Immature natural killer cell (primary cell): ENCODE measurements around the gene TMEM94. TPM values are rescaled to one million over a fixed set of nuclear protein-coding genes. Genes with fewer than 3 reads are reported as not detected.
A peak's percentile ranks its signal among the peaks of the same experiment; 100 is the strongest.

ENCODE experiments used
- DNase-seq, 3 donors: peaks; one replicate each; pipeline ENCODE4 v3.0.0; 2022; ENCODE audit warnings: mixed read lengths in 1 of 3
- H3K27ac Mint-ChIP-seq, 6 donors: one replicate each; pipeline ENCODE4 v1.8.0; 2020; ENCODE audit warnings: mixed read lengths in 6 of 6, mild to moderate bottlenecking in 5 of 6, inconsistent platforms in 4 of 6, moderate library complexity in 3 of 6
- H3K27me3 Mint-ChIP-seq, 3 donors: one replicate each; pipeline ENCODE4 v1.8.0; 2020 to 2021; ENCODE audit warnings: low read depth in 3 of 3, mild to moderate bottlenecking in 3 of 3, mixed read lengths in 3 of 3, moderate library complexity in 3 of 3, inconsistent platforms in 1 of 3
- H3K36me3 Mint-ChIP-seq, 3 donors: one replicate each; pipeline ENCODE4 v1.8.0; 2020; ENCODE audit warnings: mixed read lengths in 3 of 3, inconsistent platforms in 2 of 3, mild to moderate bottlenecking in 2 of 3
- H3K4me1 Mint-ChIP-seq, 2 donors: one replicate each; pipeline ENCODE4 v1.8.0; 2020; ENCODE audit warnings: inconsistent platforms in 2 of 2, mild to moderate bottlenecking in 2 of 2, mixed read lengths in 2 of 2, moderate library complexity in 1 of 2
- H3K4me3 Mint-ChIP-seq, 5 donors: one replicate each; pipeline ENCODE4 v1.8.0; 2020; ENCODE audit warnings: mild to moderate bottlenecking in 5 of 5, mixed read lengths in 5 of 5, inconsistent platforms in 3 of 5, moderate library complexity in 3 of 5
- H3K9me3 Mint-ChIP-seq, 6 donors: one replicate each; pipeline ENCODE4 v1.8.0; 2020; ENCODE audit warnings: mild to moderate bottlenecking in 6 of 6, mixed read lengths in 6 of 6, inconsistent platforms in 4 of 6, moderate library complexity in 3 of 6
- polyA plus RNA-seq, 3 donors: library from polyadenylated mRNA; unstranded; fragments of 300-500 nt; fragmentation: Illumina TruSeq; gene quantifications; one replicate each; pipeline ENCODE4 v1.2.3, GENCODE V29; 2021

TMEM94 gene
- polyA plus RNA-seq, 3 donors from 2014 or later, result 3.2 to 21.9 (median 9.3) TPM

GRCh38 chr17:75499313-75500022 lies 43.0 kb downstream of the TMEM94 start:
- no peak overlapping the region for H3K27ac Mint-ChIP-seq
- no peak overlapping the region for H3K4me3 Mint-ChIP-seq
- H3K27me3 Mint-ChIP-seq, result peaks cover 0 to 3% (median 0%) of the 10 kb centered on the region in 3 donors
- no peak for DNase-seq
- no peaks in the 10 kb centered on the region for H3K9me3 Mint-ChIP-seq
- peaks cover 0 to 7% (median 0%) of the 10 kb centered on the region in 3 donors for H3K36me3 Mint-ChIP-seq
- peaks cover 0 to 8% of the 10 kb centered on the region in 2 donors for H3K4me1 Mint-ChIP-seq

GRCh38 chr17:75500419-75501216 lies 44.2 kb downstream of the TMEM94 start:
- Mint-ChIP-seq H3K27ac (peak overlapping the region in 1 of 6 donors; percentile 40), H3K4me3 (no peak overlapping the region), H3K36me3 (peaks cover 0 to 3% (median 0%) of the 10 kb centered on the region in 3 donors), H3K27me3 (peaks cover 0 to 3% (median 0%) of the 10 kb centered on the region in 3 donors), H3K4me1 (peaks cover 5 to 15% of the 10 kb centered on the region in 2 donors), H3K9me3 (no peaks in the 10 kb centered on the region)
- no peak for DNase-seq

GRCh38 chr17:75501378-75502071 lies 45.1 kb downstream of the TMEM94 start:
- H3K27ac Mint-ChIP-seq, result peak overlapping the region in 1 of 6 donors; percentile 40
- no peak overlapping the region for H3K4me3 Mint-ChIP-seq
- peaks cover 0 to 5% (median 0%) of the 10 kb centered on the region in 3 donors for H3K27me3 Mint-ChIP-seq
- H3K4me1 Mint-ChIP-seq, result peaks cover 5 to 15% of the 10 kb centered on the region in 2 donors
- no peak for DNase-seq
- H3K36me3 Mint-ChIP-seq, result peaks cover 0 to 3% (median 0%) of the 10 kb centered on the region in 3 donors
- no peaks in the 10 kb centered on the region for H3K9me3 Mint-ChIP-seq

GRCh38 chr17:75502072-75502720 lies 45.8 kb downstream of the TMEM94 start:
- H3K9me3 Mint-ChIP-seq, result no peaks in the 10 kb centered on the region
- H3K4me1 Mint-ChIP-seq, result peaks cover 5 to 15% of the 10 kb centered on the region in 2 donors
- no peak for DNase-seq
- H3K27ac Mint-ChIP-seq, result no peak overlapping the region
- peaks cover 0 to 5% (median 0%) of the 10 kb centered on the region in 3 donors for H3K27me3 Mint-ChIP-seq
- H3K36me3 Mint-ChIP-seq, result peaks cover 0 to 3% (median 0%) of the 10 kb centered on the region in 3 donors
- no peak overlapping the region for H3K4me3 Mint-ChIP-seq

- no peak for DNase-seq
- H3K9me3 Mint-ChIP-seq, result no peaks in the 10 kb centered on the region
Measured at GRCh38 chr17:75502721-75503329, 46.4 kb downstream of the TMEM94 start.

GRCh38 chr17:75503337-75503950 lies 47.0 kb downstream of the TMEM94 start:
- Mint-ChIP-seq H3K36me3 (no peaks in the 10 kb centered on the region), H3K4me3 (peak overlapping the region in 1 of 5 donors; percentile 18), H3K27me3 (peaks cover 0 to 5% (median 0%) of the 10 kb centered on the region in 3 donors), H3K27ac (no peak overlapping the region), H3K4me1 (peaks cover 5 to 15% of the 10 kb centered on the region in 2 donors), H3K9me3 (no peaks in the 10 kb centered on the region)
- DNase-seq, result no peak

More at GRCh38 chr17:75502721-75503329, 46.4 kb downstream of the TMEM94 start:
- no peak overlapping the region for H3K27ac Mint-ChIP-seq
- peaks cover 0 to 5% (median 0%) of the 10 kb centered on the region in 3 donors for H3K27me3 Mint-ChIP-seq
- H3K36me3 Mint-ChIP-seq, result no peaks in the 10 kb centered on the region
- no peak overlapping the region for H3K4me3 Mint-ChIP-seq
- H3K4me1 Mint-ChIP-seq, result peaks cover 5 to 15% of the 10 kb centered on the region in 2 donors

- peak overlapping the region in 1 of 6 donors; percentile 49 for H3K27ac Mint-ChIP-seq
Measured at GRCh38 chr17:75503976-75504346, 47.5 kb downstream of the TMEM94 start.

GRCh38 chr17:75504347-75505151 lies 48.1 kb downstream of the TMEM94 start:
- H3K36me3 Mint-ChIP-seq, result no peaks in the 10 kb centered on the region
- H3K9me3 Mint-ChIP-seq, result no peaks in the 10 kb centered on the region
- peaks cover 0 to 2% (median 0%) of the 10 kb centered on the region in 3 donors for H3K27me3 Mint-ChIP-seq
- peak overlapping the region in 4 of 5 donors; percentile 17 to 59 (median 34) for H3K4me3 Mint-ChIP-seq
- DNase-seq, result peak in 2 of 3 donors; percentile 50 to 57
- H3K4me1 Mint-ChIP-seq, result peaks cover 5 to 15% of the 10 kb centered on the region in 2 donors
- H3K27ac Mint-ChIP-seq, result peak overlapping the region in 1 of 6 donors; percentile 49

More at GRCh38 chr17:75503976-75504346, 47.5 kb downstream of the TMEM94 start:
- no peaks in the 10 kb centered on the region for H3K36me3 Mint-ChIP-seq
- peak; percentile 50 to 73 (median 52) for DNase-seq
- peaks cover 0 to 3% (median 0%) of the 10 kb centered on the region in 3 donors for H3K27me3 Mint-ChIP-seq
- H3K4me3 Mint-ChIP-seq, result peak overlapping the region in 4 of 5 donors; percentile 17 to 59 (median 34)
- H3K4me1 Mint-ChIP-seq, result peaks cover 5 to 15% of the 10 kb centered on the region in 2 donors
- H3K9me3 Mint-ChIP-seq, result no peaks in the 10 kb centered on the region

GRCh38 chr17:75505152-75505409 lies 48.6 kb downstream of the TMEM94 start:
- DNase-seq, result no peak
- peak overlapping the region in 2 of 6 donors; percentile 45 to 66 for H3K27ac Mint-ChIP-seq
- H3K4me3 Mint-ChIP-seq, result peak overlapping the region in 1 of 5 donors; percentile 33
- H3K27me3 Mint-ChIP-seq, result peaks cover 0 to 2% (median 0%) of the 10 kb centered on the region in 3 donors
- H3K36me3 Mint-ChIP-seq, result no peaks in the 10 kb centered on the region
- H3K9me3 Mint-ChIP-seq, result no peaks in the 10 kb centered on the region
- peaks cover 5 to 15% of the 10 kb centered on the region in 2 donors for H3K4me1 Mint-ChIP-seq

- DNase-seq, result no peak
- Mint-ChIP-seq H3K4me3 (no peak overlapping the region), H3K27me3 (peaks cover 0 to 2% (median 1%) of the 10 kb centered on the region in 3 donors), H3K36me3 (no peaks in the 10 kb centered on the region), H3K4me1 (peaks cover 5 to 15% of the 10 kb centered on the region in 2 donors), H3K27ac (no peak overlapping the region), H3K9me3 (no peaks in the 10 kb centered on the region)
Measured at GRCh38 chr17:75505640-75506039, 49.2 kb downstream of the TMEM94 start.

GRCh38 chr17:75506134-75506533 lies 49.7 kb downstream of the TMEM94 start:
- no peaks in the 10 kb centered on the region for H3K36me3 Mint-ChIP-seq
- no peak overlapping the region for H3K4me3 Mint-ChIP-seq
- H3K9me3 Mint-ChIP-seq, result no peaks in the 10 kb centered on the region
- H3K27ac Mint-ChIP-seq, result no peak overlapping the region
- no peak for DNase-seq
- H3K4me1 Mint-ChIP-seq, result peaks cover 5 to 15% of the 10 kb centered on the region in 2 donors
- peaks cover 0 to 2% (median 1%) of the 10 kb centered on the region in 3 donors for H3K27me3 Mint-ChIP-seq

GRCh38 chr17:75506888-75507287 lies 50.5 kb downstream of the TMEM94 start:
- Mint-ChIP-seq H3K36me3 (no peaks in the 10 kb centered on the region), H3K27me3 (peaks cover 0 to 2% (median 1%) of the 10 kb centered on the region in 3 donors), H3K9me3 (no peaks in the 10 kb centered on the region), H3K4me3 (no peak overlapping the region), H3K27ac (no peak overlapping the region), H3K4me1 (peaks cover 5 to 15% of the 10 kb centered on the region in 2 donors)
- DNase-seq, result no peak
